AG10803 (cell line): ENCODE data around the gene LTBP1.

ENCODE experiments used
- DNase-seq: peaks from one replicate; pipeline ENCODE4 v3.0.0; 2010; ENCODE audit warnings: low read depth
- H3K4me3 ChIP-seq: 2 replicates; pipeline ENCODE4 v1.5.1; 2011; ENCODE audit warnings: mild to moderate bottlenecking, low read length, control low read depth
- TF ChIP-seq, protein P1 (sequence below): conservative IDR thresholded peaks from 2 replicates; pipeline ENCODE4 v1.5.1; 2011; ENCODE audit warnings: mild to moderate bottlenecking, low read length, control low read depth, inconsistent platforms

LTBP1 gene

DNA sequence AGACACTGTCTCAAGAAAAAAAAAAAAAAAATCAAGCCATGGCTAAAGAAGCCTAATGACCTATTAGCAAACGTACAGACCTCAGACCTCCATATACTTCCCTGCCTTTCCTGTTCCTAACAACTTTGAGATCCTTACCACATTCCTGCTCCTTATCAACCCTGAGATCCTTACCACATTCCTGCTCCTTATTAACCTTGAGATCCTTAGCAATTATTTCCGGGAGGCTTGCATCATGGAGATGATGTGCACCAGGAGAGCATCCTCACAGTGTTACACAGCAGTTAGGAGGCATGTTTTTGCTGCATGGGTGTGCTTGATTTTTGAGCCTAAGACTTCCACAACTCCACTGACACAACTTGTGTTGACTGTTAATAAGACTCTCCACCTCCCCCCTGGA, 475.1 kb downstream of the LTBP1 start:
- DNase-seq = peak; percentile 33
- no peak overlapping the region for H3K4me3 ChIP-seq
- TF ChIP-seq, protein P1, sequence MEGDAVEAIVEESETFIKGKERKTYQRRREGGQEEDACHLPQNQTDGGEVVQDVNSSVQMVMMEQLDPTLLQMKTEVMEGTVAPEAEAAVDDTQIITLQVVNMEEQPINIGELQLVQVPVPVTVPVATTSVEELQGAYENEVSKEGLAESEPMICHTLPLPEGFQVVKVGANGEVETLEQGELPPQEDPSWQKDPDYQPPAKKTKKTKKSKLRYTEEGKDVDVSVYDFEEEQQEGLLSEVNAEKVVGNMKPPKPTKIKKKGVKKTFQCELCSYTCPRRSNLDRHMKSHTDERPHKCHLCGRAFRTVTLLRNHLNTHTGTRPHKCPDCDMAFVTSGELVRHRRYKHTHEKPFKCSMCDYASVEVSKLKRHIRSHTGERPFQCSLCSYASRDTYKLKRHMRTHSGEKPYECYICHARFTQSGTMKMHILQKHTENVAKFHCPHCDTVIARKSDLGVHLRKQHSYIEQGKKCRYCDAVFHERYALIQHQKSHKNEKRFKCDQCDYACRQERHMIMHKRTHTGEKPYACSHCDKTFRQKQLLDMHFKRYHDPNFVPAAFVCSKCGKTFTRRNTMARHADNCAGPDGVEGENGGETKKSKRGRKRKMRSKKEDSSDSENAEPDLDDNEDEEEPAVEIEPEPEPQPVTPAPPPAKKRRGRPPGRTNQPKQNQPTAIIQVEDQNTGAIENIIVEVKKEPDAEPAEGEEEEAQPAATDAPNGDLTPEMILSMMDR = no peak

DNA sequence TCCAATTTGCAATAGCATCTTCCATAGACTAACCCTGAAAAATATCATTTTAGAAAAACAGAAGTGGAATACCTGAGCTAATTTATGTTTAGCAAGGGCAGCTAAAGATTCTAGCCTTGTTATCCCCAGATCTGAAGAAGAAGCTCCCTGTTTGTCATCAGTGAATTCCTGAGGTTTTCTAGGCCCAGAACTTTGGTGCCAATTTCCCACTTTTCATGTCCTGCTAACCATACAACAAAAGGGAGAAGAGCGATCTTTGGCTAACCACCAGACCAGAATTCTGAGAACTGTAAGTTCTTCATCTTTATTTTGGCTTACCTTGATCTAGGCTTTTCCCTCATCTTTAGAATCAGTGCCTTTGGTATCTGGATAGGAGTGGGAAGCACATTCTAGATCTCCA, 478.4 kb downstream of the LTBP1 start:
- TF ChIP-seq, protein P1 = no peak

DNA sequence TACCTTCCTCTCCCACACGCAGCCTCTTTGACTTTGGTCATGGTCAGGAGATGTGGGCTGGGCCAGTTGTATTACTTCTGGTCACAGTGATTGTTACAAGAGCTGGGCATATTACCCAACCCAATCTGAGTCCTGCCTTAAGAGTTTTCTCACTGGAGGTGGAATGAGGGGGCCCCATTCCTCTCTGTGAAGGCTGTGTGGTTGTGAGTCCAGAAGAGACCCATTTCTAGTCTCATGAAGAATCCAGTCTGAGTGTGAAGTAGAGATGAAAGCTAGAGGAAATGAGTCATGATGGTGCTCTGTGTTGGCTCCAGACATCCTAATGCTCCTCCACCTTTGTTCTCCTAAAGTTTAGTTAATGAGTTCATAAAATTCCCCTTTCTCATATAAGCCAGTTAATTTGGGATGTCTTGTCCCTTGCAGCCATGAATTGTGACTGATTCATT, 478.9 kb downstream of the LTBP1 start:
- TF ChIP-seq, protein P1 = no peak
- peak; percentile 26 for DNase-seq
- no peak overlapping the region for H3K4me3 ChIP-seq

More for the DNA sequence above, 478.4 kb downstream of the LTBP1 start:
- H3K4me3 ChIP-seq = no peak overlapping the region
- peak; percentile 42 for DNase-seq

GRCh38 chr2:33426666-33427231, 480.0 kb downstream of the LTBP1 start:
- TF ChIP-seq, protein P1 = no peak
- peak; percentile 63 for DNase-seq
- no peak overlapping the region for H3K4me3 ChIP-seq

DNA sequence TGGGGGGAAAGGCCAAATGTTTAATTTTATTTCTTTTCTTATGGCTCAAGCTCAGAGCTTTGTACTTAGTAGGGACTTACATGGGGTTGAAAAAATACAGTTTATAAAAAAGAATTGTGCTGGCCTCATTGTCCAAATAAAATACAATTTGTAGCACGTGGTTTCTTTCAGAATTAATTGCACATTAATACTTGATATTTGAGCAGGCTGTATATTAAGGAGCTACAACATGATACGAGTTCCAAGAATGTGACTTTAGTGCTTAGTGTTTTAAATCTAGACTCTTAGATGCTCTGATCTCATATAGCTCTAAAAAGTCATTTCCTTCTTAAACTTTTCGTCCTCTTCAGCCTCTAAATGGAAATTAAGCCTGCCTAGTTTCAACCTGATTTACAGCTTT, 483.3 kb downstream of the LTBP1 start:
- no peak overlapping the region for H3K4me3 ChIP-seq
- TF ChIP-seq, protein P1 = no peak
- no peak for DNase-seq

- H3K4me3 ChIP-seq = no peak overlapping the region
- no peak for DNase-seq
- TF ChIP-seq, protein P1 = no peak
Measured at GRCh38 chr2:33430856-33431255, 484.1 kb downstream of the LTBP1 start.

DNA sequence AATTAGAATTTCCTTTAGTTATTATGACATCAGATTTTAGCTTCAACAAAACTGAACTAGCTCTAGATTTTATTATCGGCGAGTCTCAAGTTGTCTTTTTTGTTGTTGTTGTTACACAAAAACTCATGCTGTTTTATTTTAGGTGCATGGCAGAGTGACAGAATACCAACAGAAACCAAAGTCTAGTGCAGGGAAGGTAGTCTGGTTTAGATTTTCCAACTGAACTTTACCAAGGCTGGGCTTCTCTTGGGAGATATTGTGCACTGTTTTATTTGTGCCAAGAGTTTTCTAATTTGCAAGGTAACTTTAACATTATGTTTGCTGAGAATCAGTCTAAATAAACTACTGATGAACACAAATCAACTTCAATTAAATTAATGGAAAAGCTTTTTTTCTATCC, 486.1 kb downstream of the LTBP1 start:
- no peak for DNase-seq
- no peak overlapping the region for H3K4me3 ChIP-seq
- TF ChIP-seq, protein P1 = no peak
